Liver (tissue), 3 donors: ENCODE results near the gene TP53AIP1.

Experiments
- JUND ChIP-seq, 2 donors: IDR thresholded peaks; 2 replicates each; pipeline ENCODE4 v1.6.1; 2016; ENCODE audit warnings: antibody characterized with exemption in 2 of 2
- RAD21 ChIP-seq, 2 donors: IDR thresholded peaks; 2 replicates each; pipeline ENCODE4 v1.6.1; 2016; ENCODE audit warnings: antibody characterized with exemption in 2 of 2, mild to moderate bottlenecking in 2 of 2
- RXRA ChIP-seq, 2 donors: IDR thresholded peaks; 2 replicates each; pipeline ENCODE4 v1.6.1; 2017 to 2018; ENCODE audit warnings: antibody characterized with exemption in 2 of 2, mild to moderate bottlenecking in 1 of 2
- YY1 ChIP-seq: IDR thresholded peaks from 2 replicates; pipeline ENCODE4 v1.6.1; 2016; ENCODE audit warnings: antibody characterized with exemption, mild to moderate bottlenecking
- TF ChIP-seq, protein P1 (sequence below): fragments of 150-350 bp; IDR thresholded peaks from 2 replicates; pipeline ENCODE4 v1.5.1; 2017; ENCODE audit warnings: improper control_type of control experiment, low read depth, low read length; ENCODE audit not compliant: missing input control
- donor health status: healthy.
- donor health status: healthy.

DNA sequence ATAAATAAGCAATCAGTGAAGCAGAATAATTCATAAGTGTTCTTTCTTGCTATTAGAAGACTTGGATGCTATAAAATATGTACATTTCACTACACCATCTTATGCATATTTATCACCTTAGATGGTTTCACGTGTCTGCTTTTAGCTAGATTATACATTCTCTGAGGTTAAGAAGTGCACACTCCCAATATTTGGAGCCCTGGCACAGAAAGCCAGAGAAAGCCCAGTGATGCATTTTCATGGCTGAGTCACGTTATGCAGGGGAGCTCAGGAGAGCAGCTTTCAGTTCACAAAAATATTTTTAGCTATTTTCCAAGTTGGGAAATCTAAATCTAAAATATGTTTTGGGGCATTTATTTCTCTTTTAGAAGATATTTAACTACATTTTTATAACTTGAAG is 5.1 kb upstream of the TP53AIP1 start:
- TF ChIP-seq, protein P1, sequence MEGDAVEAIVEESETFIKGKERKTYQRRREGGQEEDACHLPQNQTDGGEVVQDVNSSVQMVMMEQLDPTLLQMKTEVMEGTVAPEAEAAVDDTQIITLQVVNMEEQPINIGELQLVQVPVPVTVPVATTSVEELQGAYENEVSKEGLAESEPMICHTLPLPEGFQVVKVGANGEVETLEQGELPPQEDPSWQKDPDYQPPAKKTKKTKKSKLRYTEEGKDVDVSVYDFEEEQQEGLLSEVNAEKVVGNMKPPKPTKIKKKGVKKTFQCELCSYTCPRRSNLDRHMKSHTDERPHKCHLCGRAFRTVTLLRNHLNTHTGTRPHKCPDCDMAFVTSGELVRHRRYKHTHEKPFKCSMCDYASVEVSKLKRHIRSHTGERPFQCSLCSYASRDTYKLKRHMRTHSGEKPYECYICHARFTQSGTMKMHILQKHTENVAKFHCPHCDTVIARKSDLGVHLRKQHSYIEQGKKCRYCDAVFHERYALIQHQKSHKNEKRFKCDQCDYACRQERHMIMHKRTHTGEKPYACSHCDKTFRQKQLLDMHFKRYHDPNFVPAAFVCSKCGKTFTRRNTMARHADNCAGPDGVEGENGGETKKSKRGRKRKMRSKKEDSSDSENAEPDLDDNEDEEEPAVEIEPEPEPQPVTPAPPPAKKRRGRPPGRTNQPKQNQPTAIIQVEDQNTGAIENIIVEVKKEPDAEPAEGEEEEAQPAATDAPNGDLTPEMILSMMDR, result no peak
- TF ChIP-seq RAD21 (IDR thresholded peaks at IDR 0.05) (no peak), YY1 (no peak), JUND (IDR thresholded peaks at IDR 0.05) (no peak), RXRA (IDR thresholded peaks at IDR 0.05) (no peak)
